Keratinocyte (primary cell): ENCODE results near the gene MLPH.

Experiments
- EZH2 ChIP-seq: IDR thresholded peaks from one replicate; pipeline ENCODE4 v1.6.1; 2012; ENCODE audit warnings: inconsistent platforms, mild to moderate bottlenecking, low read length, moderate library complexity
- TF ChIP-seq, protein P1 (sequence below), 3 experiments: IDR thresholded peaks in 1 of 3; conservative IDR thresholded peaks in 1 of 3; optimal IDR thresholded peaks in 1 of 3; 2 replicates in 2 of 3; 3 replicates in 1 of 3; pipeline versions ENCODE3 to v1.5.1; 2011; ENCODE audit warnings: low read length in 3 of 3, mild to moderate bottlenecking in 3 of 3, moderate library complexity in 2 of 3, control low read depth in 1 of 3, inconsistent platforms in 1 of 3; ENCODE audit not compliant: insufficient read depth in 2 of 3; ENCODE audit errors: extremely low read depth in 1 of 3

DNA sequence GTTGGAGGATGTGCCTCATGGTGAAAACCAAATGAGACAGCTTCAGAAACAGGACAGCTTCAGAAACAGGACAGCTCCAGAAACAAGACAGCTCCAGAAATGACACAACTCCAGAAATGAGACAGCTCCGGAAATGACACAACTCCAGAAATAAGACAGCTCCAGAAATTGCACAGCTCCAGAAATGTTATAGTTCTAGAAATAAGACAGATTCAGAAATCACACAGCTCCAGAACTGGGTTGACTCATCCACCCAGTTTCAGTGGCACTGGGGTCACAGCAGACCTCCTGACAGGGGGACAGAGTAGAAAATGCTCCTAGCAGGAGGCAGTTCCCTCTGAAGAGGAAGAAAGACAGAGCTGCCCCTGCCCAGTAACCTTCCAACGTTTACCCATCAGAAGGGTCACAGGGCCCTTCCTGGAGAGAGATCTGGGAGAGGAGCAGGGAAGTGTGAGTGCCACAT, 46.2 kb upstream of the MLPH start:
- TF ChIP-seq, protein P1, sequence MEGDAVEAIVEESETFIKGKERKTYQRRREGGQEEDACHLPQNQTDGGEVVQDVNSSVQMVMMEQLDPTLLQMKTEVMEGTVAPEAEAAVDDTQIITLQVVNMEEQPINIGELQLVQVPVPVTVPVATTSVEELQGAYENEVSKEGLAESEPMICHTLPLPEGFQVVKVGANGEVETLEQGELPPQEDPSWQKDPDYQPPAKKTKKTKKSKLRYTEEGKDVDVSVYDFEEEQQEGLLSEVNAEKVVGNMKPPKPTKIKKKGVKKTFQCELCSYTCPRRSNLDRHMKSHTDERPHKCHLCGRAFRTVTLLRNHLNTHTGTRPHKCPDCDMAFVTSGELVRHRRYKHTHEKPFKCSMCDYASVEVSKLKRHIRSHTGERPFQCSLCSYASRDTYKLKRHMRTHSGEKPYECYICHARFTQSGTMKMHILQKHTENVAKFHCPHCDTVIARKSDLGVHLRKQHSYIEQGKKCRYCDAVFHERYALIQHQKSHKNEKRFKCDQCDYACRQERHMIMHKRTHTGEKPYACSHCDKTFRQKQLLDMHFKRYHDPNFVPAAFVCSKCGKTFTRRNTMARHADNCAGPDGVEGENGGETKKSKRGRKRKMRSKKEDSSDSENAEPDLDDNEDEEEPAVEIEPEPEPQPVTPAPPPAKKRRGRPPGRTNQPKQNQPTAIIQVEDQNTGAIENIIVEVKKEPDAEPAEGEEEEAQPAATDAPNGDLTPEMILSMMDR (optimal IDR thresholded peaks at IDR 0.05 in 1 of 3, IDR thresholded peaks at IDR 0.05 in 1 of 3, conservative IDR thresholded peaks at IDR 0.05 in 1 of 3; ENCODE audit: extremely low read depth in 1 of 3, insufficient read depth in 2 of 3, low read length in 3 of 3) = no peak
- no peak for TF ChIP-seq EZH2
